NCI-H2171 (cell line): Measurements from ENCODE around the gene MPC1.
"Not testable (repeated sequence)": the region's sequence is repeated elsewhere in the genome, so short reads cannot be mapped to it uniquely, and the experiment has no call there.

Source experiments
- DNase-seq: peaks from one replicate; lab custom pipeline; 2025; lab: John Stamatoyannopoulos, UW

MPC1 gene

DNA sequence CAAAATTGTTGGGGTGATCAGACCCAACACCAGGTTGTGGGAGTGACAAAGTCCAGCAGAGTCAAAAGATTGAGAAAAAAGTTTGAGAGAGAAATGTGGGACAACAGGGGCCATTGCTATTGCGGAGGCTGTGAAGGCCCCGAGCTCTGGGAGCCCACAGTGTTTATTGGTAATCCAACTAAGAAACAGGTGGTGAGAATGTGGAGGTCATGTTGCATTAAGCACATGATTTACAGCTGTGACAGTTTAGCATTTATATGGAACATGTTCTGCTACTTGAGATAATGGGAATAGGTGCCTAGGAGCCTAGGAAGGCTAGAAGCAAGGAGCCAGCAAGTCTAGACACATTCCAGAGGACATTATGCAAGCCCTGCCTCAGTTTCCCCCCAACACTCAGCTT, 37.8 kb downstream of the MPC1 start:
- DNase-seq = not testable (repeated sequence)

DNA sequence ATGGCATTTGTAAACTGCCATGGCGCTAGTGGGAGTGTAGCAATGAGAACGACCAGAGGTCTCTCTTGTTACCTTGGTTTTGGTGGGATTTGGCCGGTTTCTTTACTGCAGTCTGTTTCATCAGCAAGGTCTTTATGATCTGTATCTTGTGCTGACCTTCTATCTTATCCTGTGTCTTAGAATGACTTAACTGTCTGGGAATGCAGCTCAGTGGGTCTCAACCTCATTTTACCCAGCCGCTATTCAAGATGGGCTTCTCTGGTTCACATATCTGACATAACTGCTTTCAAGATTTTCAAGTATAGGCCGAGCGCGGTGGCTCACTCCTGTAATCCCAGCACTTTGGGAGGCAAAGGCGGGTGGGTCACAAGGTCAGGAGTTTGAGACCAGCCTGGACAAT, 38.5 kb downstream of the MPC1 start:
- no peak for DNase-seq

DNA sequence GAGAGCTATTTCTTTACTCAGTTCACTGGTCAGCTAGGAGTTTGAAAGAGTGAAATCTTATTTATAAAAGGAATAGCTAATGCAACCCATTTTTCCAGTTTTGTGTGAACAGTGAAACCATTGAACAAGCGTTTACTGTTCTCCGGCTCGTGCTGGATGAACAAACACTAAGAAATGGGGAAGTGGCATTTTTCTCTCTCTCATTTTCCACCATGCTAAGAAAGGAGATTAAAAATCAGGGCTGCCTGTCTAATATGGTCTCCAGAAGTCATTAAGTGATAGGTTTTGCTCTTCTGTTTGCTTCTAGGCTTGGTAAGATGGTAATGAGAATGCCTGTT, 39.6 kb downstream of the MPC1 start:
- DNase-seq = no peak

DNA sequence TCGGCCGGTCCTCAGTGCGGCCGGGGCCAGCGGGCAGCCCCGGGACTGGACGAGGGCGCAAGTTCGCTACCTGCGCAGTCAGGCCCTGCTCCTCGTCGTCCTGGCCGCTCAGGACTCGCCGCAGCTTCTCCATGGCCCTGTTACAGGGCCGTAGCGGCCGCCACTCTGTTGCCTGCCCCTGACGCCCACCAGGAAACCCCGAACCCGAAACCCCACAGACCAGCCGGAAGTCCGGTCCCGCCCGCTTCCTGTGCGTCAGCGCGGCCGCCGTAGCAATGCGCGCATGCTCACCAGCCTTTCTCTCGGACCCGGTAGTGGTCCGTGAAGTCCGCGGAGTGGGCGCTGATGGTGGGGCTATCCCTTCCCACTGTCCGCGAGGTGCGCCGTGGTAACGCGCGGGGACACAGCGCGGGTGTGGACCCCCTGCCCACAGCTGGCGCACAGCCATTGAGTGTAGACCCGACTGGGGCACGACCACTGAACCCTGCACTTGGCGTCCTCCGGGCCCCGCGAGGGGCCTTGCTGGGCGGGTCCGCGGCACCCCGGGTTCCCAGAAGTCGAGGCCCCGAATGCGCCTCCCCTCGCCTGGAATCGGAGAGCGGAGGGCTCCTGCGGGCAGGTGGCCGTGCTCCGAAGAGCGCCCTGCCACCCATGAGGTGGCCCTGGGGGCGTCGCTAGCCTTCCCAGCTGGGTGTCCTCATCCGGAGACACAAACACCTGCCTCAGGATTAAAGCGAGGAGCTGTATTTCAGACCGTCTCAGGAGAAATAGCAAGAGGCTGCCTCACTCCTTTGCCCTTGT, 40.2 kb downstream of the MPC1 start, which contains the start of gene SFT2D1:
SFT2D1 (minus strand) TSS at position 197 of the 801 bp plus-strand sequence; CDS start at position 133, 64 bp downstream.
- peak; percentile 46 for DNase-seq

DNA sequence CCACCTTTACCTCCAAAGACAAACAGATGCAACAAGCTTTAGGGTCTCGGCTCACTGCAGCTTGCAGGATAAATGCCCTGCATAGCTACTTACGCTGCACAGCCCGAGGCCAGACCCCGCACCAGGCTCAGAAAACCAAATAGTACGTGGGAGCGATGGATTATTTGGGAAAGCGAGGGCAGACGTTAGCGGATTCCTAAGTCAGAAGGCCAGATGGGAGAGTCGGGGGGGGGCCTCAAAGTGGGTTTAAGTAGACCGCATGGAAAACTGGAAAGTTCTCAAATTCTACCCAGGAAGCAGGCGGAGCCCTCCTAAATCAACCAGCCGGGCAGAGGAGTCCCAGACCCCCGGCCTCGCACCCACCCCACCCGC, 40.8 kb downstream of the MPC1 start:
- DNase-seq = no peak

DNA sequence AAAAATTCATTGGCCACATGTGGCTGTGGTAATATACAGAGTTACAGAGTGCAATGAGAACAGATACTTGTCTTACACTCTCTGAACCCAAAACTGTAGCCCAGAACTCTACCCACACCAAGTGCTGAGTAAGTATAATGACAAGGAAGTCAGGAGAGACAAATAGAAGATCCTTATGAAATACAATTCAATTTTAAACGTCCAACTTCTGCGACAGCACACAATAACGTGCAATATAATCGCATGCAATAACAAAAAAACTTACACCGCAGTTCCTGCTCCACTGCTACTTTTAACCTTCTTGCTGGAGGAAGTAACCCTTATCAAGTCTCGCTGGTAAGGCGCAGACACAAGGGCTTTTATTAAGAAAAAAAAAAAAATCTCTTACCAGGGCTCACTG, 41.3 kb downstream of the MPC1 start:
- no peak for DNase-seq

DNA sequence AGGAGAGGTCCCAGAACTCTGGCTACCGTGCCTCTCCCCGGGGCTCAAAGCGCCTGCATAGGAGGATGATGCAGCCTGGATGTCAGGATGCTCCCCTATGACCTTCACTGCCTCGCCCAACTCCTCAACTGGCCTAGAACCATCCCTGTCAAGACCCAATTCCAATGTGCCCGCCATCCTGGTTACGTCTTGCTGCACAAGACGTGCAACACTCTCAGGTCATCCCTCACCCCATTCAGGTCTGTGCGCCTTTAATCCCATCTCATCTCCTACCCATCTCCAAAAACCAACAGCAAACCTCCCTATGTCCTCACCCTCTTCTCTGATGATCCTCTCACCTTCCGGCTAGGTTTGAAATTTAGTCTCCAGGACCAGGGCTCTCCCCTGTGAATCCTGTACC, 43.9 kb downstream of the MPC1 start:
- no peak for DNase-seq

DNA sequence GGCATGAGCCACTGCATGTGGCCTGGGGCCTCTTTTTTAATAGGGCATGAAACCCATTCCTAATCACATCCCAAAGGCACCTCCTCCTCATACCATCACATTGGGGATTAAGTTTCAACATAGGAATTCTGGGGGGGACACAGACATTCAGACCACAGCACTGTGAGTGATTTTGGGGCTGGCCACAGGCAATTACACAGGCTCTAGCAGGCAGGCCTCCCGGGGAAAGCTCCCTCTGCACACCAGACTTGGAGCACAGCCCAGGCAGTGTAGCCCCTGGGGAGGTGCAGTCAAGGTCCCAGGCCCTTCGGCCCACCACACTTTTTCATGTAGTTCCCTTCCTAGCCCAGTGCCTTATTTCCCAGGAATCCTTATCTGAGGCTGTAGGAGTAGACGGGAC, 45.9 kb downstream of the MPC1 start:
- no peak for DNase-seq

DNA sequence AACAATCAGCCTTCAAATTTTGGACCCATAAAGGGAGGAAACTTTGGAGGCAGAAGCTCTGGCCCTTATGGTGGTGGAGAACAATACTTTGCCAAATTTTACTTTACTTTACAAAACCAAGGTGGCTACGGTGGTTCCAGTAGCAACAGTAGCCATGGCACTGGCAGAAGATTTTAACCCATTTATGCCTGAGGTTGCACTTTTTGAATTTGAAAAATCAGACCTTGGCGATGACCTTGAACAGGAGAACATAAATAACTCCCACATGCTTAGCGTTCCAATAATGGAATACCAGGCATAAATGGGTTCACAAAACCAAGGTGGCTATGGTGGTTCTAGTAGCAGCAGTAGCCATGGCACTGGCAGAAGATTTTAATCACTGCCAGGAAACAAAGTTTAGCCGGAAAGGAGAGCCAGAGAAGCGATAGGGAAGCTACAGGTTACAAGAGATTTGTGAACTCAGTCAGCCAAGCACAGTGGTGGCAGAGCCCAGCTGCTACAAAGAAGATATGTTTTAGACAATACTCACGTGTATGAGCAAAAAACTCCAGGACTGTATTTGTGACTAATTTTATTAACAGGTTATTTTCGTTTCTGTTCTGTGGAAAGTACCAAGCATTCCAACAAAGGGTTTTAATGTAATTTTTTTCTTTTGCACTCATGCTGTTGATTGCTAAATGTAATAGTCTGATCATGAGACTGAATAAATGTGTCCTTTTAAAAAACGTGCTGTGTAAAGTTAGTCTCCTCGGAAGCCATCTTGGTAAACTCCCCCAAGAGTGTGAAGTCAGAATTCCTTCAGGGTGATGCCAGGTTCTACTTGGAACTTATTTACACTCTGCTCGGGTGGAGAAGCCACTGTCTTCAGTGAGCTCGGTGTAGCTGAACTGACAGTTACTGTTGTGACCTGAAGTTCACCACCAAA, 47.1 kb downstream of the MPC1 start:
- DNase-seq = no peak

DNA sequence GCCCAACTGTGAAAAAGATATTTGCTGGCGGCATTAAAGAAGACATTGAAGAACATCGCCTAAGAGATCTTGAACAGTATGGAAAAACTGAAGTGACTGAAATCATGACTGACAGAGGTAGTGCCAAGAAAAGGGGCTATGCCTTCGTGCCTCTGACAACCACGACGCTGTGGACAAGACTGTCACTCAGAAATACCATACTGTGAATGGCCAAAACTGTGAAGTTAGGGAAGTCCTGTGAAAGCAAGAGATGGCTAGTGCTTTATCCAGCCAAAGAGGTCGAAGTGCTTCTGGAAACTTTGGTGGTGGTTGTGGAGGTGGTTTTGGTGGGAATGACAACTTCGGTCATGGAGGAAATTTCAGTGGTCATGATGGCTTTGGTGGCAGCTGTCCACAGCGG, 47.9 kb downstream of the MPC1 start:
- DNase-seq = no peak

DNA sequence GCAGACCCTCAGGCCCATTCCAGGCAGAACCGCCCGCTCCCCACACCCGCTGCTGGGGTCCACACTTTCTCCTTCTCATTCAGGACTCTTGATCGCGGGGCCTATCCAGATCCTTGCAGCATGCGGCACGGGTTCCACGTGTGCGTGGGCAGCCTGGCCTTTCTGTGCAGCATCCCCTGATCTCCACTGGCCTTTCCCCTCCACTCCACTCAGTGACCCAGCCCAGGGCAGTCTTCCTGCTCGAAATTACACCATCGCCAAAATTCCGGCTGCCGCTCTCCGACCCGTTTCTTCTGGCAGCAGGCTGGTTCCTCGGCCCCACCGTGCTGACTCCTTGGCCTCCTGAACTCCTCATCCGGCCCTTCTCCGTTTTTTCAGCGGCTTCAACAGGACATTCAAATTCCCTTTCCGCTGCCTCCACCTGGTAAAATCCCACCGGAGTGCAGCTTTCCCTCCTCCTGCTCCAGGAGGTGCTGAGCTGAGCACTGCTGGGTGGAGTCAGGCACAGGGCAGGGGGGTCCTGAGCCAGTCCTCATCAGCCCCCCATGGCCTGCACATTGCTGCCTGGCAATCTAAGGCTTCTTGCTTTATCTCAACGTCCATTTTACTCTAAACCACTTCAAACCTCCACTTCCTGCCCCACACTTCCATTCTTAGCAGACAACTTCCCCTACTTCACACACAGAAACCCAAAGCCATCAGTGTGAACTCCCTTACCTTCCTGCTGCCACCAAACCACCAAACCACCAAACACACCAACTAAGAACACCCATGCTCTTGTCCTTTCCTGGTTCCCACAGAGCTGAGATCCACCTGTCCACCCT, 49.4 kb downstream of the MPC1 start:
- DNase-seq = no peak

DNA sequence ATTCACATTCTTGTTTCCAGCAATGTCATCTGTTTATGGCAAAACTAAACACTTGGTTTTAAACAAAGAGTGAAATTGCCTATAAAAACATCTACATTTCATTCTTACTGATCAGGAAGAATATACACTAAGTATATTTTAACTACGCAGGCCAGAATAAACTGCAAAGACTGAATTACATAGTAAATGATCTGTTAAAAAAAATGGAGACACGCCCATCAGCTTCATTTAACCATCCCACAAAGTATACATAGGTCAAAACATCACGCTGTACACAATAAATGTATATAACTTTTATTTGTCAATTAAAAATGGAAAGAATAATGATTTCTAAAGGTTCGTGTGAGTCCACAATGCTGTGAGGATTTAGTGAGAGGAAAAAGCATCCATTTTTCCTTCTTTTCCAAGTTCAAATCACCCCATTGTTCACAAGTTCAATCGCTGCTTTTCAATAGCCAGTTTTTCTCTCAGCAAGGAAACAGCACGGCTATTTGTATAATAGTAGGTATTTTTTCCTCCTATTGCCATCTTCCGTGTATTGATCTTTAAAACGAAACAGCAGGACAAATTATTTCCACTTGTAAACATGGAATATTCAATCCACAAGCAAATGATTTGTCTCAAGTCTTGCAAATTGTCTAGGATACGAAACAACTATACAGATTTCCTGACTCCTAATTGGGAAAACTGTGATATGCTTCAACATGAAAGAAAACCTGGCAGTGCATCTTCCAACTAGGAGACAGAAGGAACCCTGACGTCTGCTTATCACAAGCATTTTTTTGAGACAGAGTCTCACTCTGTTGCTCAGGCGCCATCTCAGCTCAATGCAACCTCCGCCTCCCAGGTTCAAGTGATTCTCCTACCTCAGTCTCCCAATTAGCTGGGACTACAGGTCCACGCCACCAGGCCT, 51.0 kb downstream of the MPC1 start:
- no peak for DNase-seq

DNA sequence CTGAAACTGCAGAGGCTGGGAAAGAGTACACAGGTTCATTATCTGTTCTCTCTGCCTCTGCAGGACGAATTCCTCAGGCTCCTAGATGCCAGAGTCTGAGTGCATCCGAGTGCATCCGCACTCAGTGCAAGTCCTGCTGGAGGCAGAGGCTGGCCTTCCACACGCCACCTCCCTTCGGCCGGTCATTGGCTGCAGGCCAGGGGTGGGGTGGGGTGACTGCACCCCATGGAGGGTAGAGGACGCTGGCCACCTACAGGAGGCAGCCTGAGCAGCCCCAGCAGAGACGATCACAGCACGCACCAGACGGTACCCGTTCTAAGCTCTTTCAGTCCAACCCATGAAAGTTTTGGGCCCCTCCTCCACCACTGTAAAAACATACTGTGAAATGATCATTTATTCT, 52.1 kb downstream of the MPC1 start:
- no peak for DNase-seq

DNA sequence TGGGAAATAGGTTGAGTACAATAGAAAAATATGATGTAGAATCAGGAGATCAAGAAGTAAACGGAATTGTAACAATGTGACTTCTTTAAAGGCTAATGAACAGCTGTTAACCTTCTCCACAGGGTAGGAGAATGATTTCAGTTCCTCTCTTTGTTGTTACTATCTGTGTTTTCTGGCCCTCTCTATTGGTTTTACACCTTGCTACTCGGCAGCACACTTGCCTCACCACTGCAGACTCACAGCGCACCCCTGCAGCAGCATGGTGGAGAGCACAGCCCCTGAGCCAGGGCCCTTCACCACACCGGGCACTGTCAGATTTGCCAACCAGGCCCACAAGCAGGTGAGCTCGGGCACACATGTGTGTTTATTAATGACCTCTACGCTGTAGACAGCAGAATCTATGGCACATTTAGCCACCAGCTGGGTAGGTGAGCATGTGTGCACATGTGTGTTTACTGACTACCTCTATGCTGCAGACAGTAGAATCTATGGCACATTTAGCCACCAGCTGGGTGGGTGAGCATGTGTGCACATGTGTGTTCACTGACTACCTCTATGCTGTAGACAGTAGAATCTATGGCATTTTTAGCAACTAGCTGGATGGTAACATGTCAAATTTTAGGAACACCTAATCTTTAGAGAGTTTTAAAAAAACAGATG, 57.2 kb downstream of the MPC1 start:
- no peak for DNase-seq

DNA sequence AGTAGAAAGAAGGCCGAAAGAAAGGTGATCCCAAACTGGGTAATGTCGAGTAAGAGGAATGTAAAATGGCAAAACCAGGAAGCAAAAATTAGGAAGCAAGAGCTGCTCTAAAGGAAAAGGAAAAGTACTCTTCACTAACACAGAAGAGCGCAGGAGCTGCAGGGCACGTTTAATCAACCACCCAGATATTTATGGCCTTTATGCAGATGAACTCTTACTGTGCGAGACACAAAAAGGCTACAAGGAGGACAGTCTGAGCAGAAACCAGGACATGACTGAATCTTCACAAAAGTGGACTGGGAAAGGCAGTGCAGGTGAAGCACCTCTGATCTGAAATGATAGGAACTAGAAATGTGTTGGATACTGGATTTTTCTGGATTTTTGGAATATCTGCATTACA, 59.3 kb downstream of the MPC1 start:
- no peak for DNase-seq

DNA sequence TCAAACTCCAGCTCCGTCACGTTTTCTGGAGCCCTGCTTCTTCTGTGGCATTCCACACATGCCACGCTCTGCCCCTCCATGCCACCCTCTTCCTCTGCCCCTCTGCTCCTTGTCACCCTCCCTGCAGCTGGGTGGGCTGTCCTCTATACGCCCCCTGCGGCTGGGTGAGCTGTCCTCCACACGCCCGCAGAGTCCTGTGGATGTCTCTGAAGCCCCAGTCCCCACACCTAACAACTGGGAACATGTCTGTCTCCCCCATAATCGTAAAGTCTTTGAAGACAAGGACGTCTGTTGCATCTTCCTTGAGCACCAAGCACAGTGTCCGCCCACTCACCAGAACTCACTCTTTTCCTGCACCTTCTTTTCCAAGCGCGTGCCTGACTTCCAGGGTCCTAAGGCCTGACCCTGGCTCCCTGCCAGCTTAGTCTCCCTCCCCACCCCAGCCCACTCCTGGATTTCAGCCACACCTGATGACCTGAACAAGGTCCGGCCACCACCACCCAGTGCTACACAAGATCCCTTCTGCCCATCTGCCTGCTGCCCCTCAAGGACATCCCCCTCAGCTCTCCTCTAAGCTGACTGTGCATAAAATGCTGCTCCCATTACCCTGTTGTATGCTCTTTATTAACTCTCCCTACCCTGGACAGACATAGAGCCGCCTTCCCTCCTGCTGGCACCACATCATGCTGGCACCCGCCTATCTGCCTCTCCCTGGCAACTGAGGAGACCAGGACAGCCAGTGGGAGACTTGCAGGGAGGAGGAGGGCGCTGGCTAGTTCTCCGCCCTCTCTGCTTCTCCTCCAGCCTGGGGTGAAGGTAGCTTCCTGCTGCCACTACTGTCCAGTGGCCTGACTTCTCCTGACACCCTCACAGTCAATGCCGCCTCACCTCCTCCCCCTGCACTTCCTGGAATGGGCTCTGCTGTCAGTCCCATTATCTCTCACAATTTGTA, 63.8 kb downstream of the MPC1 start:
- no peak for DNase-seq

DNA sequence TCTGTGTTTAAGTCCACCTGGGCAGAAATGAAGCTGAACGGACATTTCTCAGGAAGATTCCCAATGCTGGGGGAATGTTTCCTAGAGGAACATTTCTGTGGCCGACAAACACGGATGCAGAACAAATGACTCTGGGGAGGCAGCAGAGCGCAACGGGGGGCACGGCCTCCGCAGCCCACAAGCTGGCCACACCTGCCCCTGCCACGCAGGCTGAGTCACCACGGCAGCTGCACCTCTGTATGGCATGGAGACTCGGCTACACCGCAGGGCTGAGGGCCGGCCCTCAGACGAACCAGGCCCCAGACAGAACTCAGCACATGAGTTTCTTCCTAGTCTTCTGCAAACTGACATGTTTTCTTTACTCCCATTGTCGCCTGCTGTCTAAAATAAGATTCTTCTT, 64.5 kb downstream of the MPC1 start:
- no peak for DNase-seq

DNA sequence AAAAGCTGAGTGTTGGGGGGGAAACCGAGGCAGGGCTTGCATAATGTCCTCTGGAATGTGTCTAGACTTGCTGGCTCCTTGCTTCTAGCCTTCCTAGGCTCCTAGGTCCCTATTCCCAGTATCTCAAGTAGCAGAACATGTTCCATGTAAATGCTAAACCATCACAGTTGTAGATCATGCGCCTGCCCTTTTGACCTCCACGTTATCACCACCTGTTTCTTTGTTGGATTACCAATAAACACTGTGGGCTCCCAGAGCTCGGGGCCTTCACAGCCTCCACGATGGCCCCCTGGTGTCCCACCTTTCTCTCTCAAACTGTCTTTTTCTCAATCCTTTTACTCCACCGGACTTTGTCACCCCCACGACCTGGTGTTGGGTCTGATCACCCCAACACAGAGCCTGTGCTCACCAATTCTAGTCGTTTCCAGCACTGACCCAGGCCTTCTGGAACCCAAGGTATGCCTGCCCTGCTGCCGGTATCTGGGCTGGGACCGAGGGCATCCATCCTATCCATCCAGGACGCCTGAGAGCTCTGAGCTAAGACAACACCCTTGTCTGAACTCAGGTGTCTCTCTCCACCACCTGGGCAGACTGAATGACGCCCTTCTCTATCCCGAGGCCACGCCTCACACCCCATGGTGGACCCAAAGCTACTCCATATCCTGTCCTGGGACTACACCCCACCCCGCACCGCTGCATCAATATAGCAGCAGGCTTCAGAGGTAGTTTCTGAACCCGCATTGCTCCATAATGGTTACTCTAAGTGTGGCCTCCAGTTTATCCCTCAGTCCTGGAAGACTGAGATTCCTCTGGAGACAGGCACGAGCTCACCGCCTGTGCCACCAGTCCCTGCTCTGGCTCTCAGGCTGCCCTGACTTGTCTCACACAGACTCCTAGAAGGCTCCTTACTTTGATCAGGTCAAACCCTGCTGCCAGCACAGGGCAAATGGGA, 65.2 kb downstream of the MPC1 start:
- DNase-seq = no peak
